HG03521 (cell line): ENCODE data around the gene OR2AG2.

ENCODE experiments used
- ATAC-seq: cut with Tn5 transposase; IDR thresholded peaks from one replicate; pipeline ENCODE4 v1.9.1; 2021; ENCODE audit warnings: mild to moderate bottlenecking, moderate library complexity; ENCODE audit not compliant: unreplicated experiment

OR2AG2 gene

GRCh38 chr11:6742260-6742659, 29.5 kb downstream of the OR2AG2 start:
- no peak for ATAC-seq

- ATAC-seq: no peak
Measured at GRCh38 chr11:6738590-6738989, 33.2 kb downstream of the OR2AG2 start.

GRCh38 chr11:6737872-6738466, 33.8 kb downstream of the OR2AG2 start:
- ATAC-seq: peak; percentile 80

GRCh38 chr11:6736495-6737121, 35.2 kb downstream of the OR2AG2 start:
- ATAC-seq: no peak

- no peak for ATAC-seq
Measured at GRCh38 chr11:6735306-6735705, 36.5 kb downstream of the OR2AG2 start.

GRCh38 chr11:6734616-6735015, 37.2 kb downstream of the OR2AG2 start:
- ATAC-seq: no peak

- no peak for ATAC-seq
Measured at GRCh38 chr11:6733326-6734275, 38.2 kb downstream of the OR2AG2 start.

- no peak for ATAC-seq
Measured at GRCh38 chr11:6727971-6728760, 43.6 kb downstream of the OR2AG2 start.

- ATAC-seq: no peak
Measured at GRCh38 chr11:6725386-6725896, 46.3 kb downstream of the OR2AG2 start.

GRCh38 chr11:6724013-6724412, 47.8 kb downstream of the OR2AG2 start:
- ATAC-seq: no peak

- no peak for ATAC-seq
Measured at GRCh38 chr11:6721343-6721742, 50.4 kb downstream of the OR2AG2 start.

- no peak for ATAC-seq
Measured at GRCh38 chr11:6719576-6719975, 52.2 kb downstream of the OR2AG2 start.

GRCh38 chr11:6717426-6717825, 54.4 kb downstream of the OR2AG2 start:
- no peak for ATAC-seq
